Liver (tissue), 9 donors: ENCODE results near the gene ALS2CL. TPM values are rescaled to one million over a fixed set of nuclear protein-coding genes. Genes with fewer than 3 reads are reported as not detected.

Experiments
- DNase-seq: peaks from one replicate; pipeline ENCODE4 v3.0.0-alpha.2; 2017; ENCODE audit warnings: low spot score
- H3K27ac ChIP-seq, 2 donors: one replicate each; pipeline ENCODE4 v1.7.0; 2013; ENCODE audit warnings: inconsistent platforms in 2 of 2, low read length in 2 of 2, control low read depth in 1 of 2, low read depth in 1 of 2, mild to moderate bottlenecking in 1 of 2
- H3K27me3 ChIP-seq, 4 donors: one replicate each; pipeline versions ENCODE4 v1.6.1 to v1.7.0; 2013; ENCODE audit warnings: low read length in 3 of 4, inconsistent platforms in 1 of 4, mild to moderate bottlenecking in 1 of 4, moderate library complexity in 1 of 4; ENCODE audit not compliant: control insufficient read depth in 4 of 4, insufficient read depth in 4 of 4
- H3K36me3 ChIP-seq, 4 donors: one replicate each; pipeline versions ENCODE4 v1.6.1 to v1.7.0; 2013; ENCODE audit warnings: low read length in 3 of 4, mild to moderate bottlenecking in 3 of 4, low read depth in 1 of 4, moderate library complexity in 1 of 4; ENCODE audit not compliant: control insufficient read depth in 4 of 4, insufficient read depth in 3 of 4
- H3K4me1 ChIP-seq, 4 donors: one replicate each; pipeline versions ENCODE4 v1.6.1 to v1.7.0; 2013; ENCODE audit warnings: low read length in 3 of 4, mild to moderate bottlenecking in 3 of 4, moderate library complexity in 1 of 4; ENCODE audit not compliant: control insufficient read depth in 4 of 4, insufficient read depth in 4 of 4
- H3K4me3 ChIP-seq, 3 donors: one replicate each; pipeline versions ENCODE4 v1.6.1 to v1.7.0; 2013; ENCODE audit warnings: low read length in 3 of 3, control low read depth in 1 of 3, low read depth in 1 of 3, mild to moderate bottlenecking in 1 of 3
- H3K9ac ChIP-seq, 2 donors: one replicate each; pipeline ENCODE4 v1.7.0; 2013; ENCODE audit warnings: low read length in 2 of 2, mild to moderate bottlenecking in 2 of 2, moderate library complexity in 2 of 2, control low read depth in 1 of 2, low read depth in 1 of 2
- H3K9me3 ChIP-seq, 4 donors: one replicate each; pipeline versions ENCODE4 v1.6.1 to v1.7.0; 2013; ENCODE audit warnings: low read length in 3 of 4; ENCODE audit not compliant: control insufficient read depth in 4 of 4
- ATF3 ChIP-seq: IDR thresholded peaks from 2 replicates; pipeline ENCODE4 v1.6.1; 2016; ENCODE audit warnings: antibody characterized with exemption
- CTCF ChIP-seq: fragments of 150-350 bp; IDR thresholded peaks from 2 replicates; pipeline ENCODE4 v1.5.1; 2017; ENCODE audit warnings: improper control_type of control experiment, low read depth, low read length; ENCODE audit not compliant: missing input control
- EGR1 ChIP-seq, 2 donors: IDR thresholded peaks; 2 replicates each; pipeline ENCODE4 v1.6.1; 2016 to 2018; ENCODE audit warnings: antibody characterized with exemption in 2 of 2, low read depth in 2 of 2
- FOXA2 ChIP-seq: IDR thresholded peaks from 2 replicates; pipeline ENCODE4 v1.6.1; 2016; ENCODE audit warnings: antibody characterized with exemption
- GABPA ChIP-seq, 2 donors: IDR thresholded peaks in 1 of 2; conservative IDR thresholded peaks in 1 of 2; 2 replicates each; pipeline ENCODE4 v1.6.1; 2016; ENCODE audit warnings: antibody characterized with exemption in 2 of 2, mild to moderate bottlenecking in 1 of 2, moderate library complexity in 1 of 2
- HNF4A ChIP-seq, 2 donors: conservative IDR thresholded peaks; 2 replicates each; pipeline ENCODE4 v1.6.1; 2016; ENCODE audit warnings: antibody characterized with exemption in 2 of 2, mild to moderate bottlenecking in 2 of 2
- HNF4G ChIP-seq: IDR thresholded peaks from 2 replicates; pipeline ENCODE4 v1.6.1; 2016; ENCODE audit warnings: antibody characterized with exemption
- JUND ChIP-seq, 2 donors: IDR thresholded peaks; 2 replicates each; pipeline ENCODE4 v1.6.1; 2016; ENCODE audit warnings: antibody characterized with exemption in 2 of 2
- MAX ChIP-seq: IDR thresholded peaks from 2 replicates; pipeline ENCODE4 v1.6.1; 2016; ENCODE audit warnings: antibody characterized with exemption
- NR2F2 ChIP-seq: IDR thresholded peaks from 2 replicates; pipeline ENCODE4 v1.6.1; 2016; ENCODE audit warnings: antibody characterized with exemption
- RAD21 ChIP-seq, 2 donors: IDR thresholded peaks; 2 replicates each; pipeline ENCODE4 v1.6.1; 2016; ENCODE audit warnings: antibody characterized with exemption in 2 of 2, mild to moderate bottlenecking in 2 of 2
- REST ChIP-seq: IDR thresholded peaks from 2 replicates; pipeline ENCODE4 v1.6.1; 2016; ENCODE audit warnings: antibody characterized with exemption, mild to moderate bottlenecking
- RXRA ChIP-seq, 2 donors: IDR thresholded peaks; 2 replicates each; pipeline ENCODE4 v1.6.1; 2017 to 2018; ENCODE audit warnings: antibody characterized with exemption in 2 of 2, mild to moderate bottlenecking in 1 of 2
- SP1 ChIP-seq: IDR thresholded peaks from 2 replicates; pipeline ENCODE4 v1.6.1; 2018; ENCODE audit warnings: antibody characterized with exemption, mild to moderate bottlenecking
- TAF1 ChIP-seq: conservative IDR thresholded peaks from 2 replicates; pipeline ENCODE4 v1.6.1; 2016; ENCODE audit warnings: antibody characterized with exemption, mild to moderate bottlenecking
- ZBTB33 ChIP-seq: IDR thresholded peaks from 2 replicates; pipeline ENCODE4 v1.6.1; 2016; ENCODE audit warnings: antibody characterized with exemption
- WGBS: extraction: QIAGEN DNeasy Blood & Tissue Kit; methylation state at CpG from one replicate; pipeline ENCODE4 v1.1.7; 2013; 5-methylcytosine and 5-hydroxymethylcytosine counted together
- polyA plus RNA-seq, 2 donors: library from polyadenylated mRNA; stranded (reverse) in 1 of 2; unstranded in 1 of 2; fragments of 200-250 nt in 1 of 2; fragments of >200 nt in 1 of 2; fragmentation: Nextera tagmentation in 1 of 2; extraction: Ambion mirVana in 1 of 2; gene quantifications; one replicate each; pipeline versions ENCODE4 v1.2.1 to v1.2.3, GENCODE V29; 2013 to 2015
- total RNA-seq, 2 donors: library from RNA; depleted of rRNA; stranded (reverse); fragments of >200 nt; gene quantifications; one replicate each; pipeline ENCODE4 v1.2.3, GENCODE V29; 2014
- donor health status: healthy.
- donor health status: healthy.
- donor health status: healthy.
- donor health status: healthy.
- donor health status: healthy.

ALS2CL gene
- total and polyA plus RNA-seq, 4 donors = 0.51 to 22.9 (median 5.7) TPM

- H3K9me3 ChIP-seq = no peaks in the 10 kb centered on the region
- no peak overlapping the region for H3K27ac ChIP-seq
- DNase-seq = no peak
- H3K9ac ChIP-seq = no peak overlapping the region
- 72% methylated on average over 4 of the region's 4 CpGs for WGBS
- no peak for TF ChIP-seq FOXA2
- TF ChIP-seq REST = no peak
- TF ChIP-seq ATF3 = no peak
- no peak for TF ChIP-seq TAF1
- TF ChIP-seq SP1 = no peak
- no peak for TF ChIP-seq RXRA (IDR thresholded peaks at IDR 0.05)
- TF ChIP-seq JUND (IDR thresholded peaks at IDR 0.05) = no peak
- TF ChIP-seq CTCF = no peak
- no peak for TF ChIP-seq RAD21 (IDR thresholded peaks at IDR 0.05)
- TF ChIP-seq GABPA (IDR thresholded peaks at IDR 0.05 in 1 of 2, conservative IDR thresholded peaks at IDR 0.05 in 1 of 2) = no peak
- TF ChIP-seq MAX = no peak
- no peak for TF ChIP-seq NR2F2
- no peaks in the 10 kb centered on the region for H3K27me3 ChIP-seq
- no peaks in the 10 kb centered on the region for H3K36me3 ChIP-seq
- no peak overlapping the region for H3K4me3 ChIP-seq
- H3K4me1 ChIP-seq = no peaks in the 10 kb centered on the region
These were observed 43.9 kb upstream of the ALS2CL start for GRCh38 chr3:46737329-46737731.

- no peak for TF ChIP-seq EGR1 (IDR thresholded peaks at IDR 0.05; ENCODE audit: low read depth in 2 of 2)
- no peak for TF ChIP-seq MAX
- no peak for TF ChIP-seq JUND (IDR thresholded peaks at IDR 0.05)
- TF ChIP-seq REST = no peak
- TF ChIP-seq HNF4G = no peak
- TF ChIP-seq RXRA (IDR thresholded peaks at IDR 0.05) = no peak
- no peak for TF ChIP-seq HNF4A (conservative IDR thresholded peaks at IDR 0.05)
- TF ChIP-seq TAF1 = no peak
- no peak for TF ChIP-seq ZBTB33
- no peak for TF ChIP-seq NR2F2
These were observed 42.8 kb upstream of the ALS2CL start for GRCh38 chr3:46736006-46736872.

More at GRCh38 chr3:46736006-46736872, 42.8 kb upstream of the ALS2CL start:
- Histone ChIP-seq H3K4me3 (no peak overlapping the region), H3K4me1 (no peaks in the 10 kb centered on the region), H3K9ac (no peak overlapping the region), H3K36me3 (no peaks in the 10 kb centered on the region), H3K27ac (no peak overlapping the region), H3K9me3 (no peaks in the 10 kb centered on the region), H3K27me3 (no peaks in the 10 kb centered on the region)
- no peak for DNase-seq
- 90% methylated on average over 20 of the region's 20 CpGs for WGBS
